ENCODE data around the gene CORO1C.
"Not testable (repeated sequence)": the region's sequence is repeated elsewhere in the genome, so short reads cannot be mapped to it uniquely, and the experiment has no call there.

CORO1C gene

GRCh38 chr12:108671110-108671509 is 60.2 kb downstream of the CORO1C start:
- DNase-seq = no peak

- DNase-seq = no peak
Observed at GRCh38 chr12:108670066-108670631, 61.2 kb downstream of the CORO1C start.

- no peak for DNase-seq
Observed at GRCh38 chr12:108668542-108668941, 62.8 kb downstream of the CORO1C start.

GRCh38 chr12:108668063-108668462 is 63.3 kb downstream of the CORO1C start:
- no peak for DNase-seq

GRCh38 chr12:108667349-108667748 is 64.0 kb downstream of the CORO1C start:
- no peak for DNase-seq

- no peak for DNase-seq
Observed at GRCh38 chr12:108666401-108666881, 64.9 kb downstream of the CORO1C start.

- no peak for DNase-seq
Observed at GRCh38 chr12:108665608-108666202, 65.6 kb downstream of the CORO1C start.

GRCh38 chr12:108664338-108665258 is 66.7 kb downstream of the CORO1C start:
- peak; percentile 91 for DNase-seq

GRCh38 chr12:108663324-108664015 is 67.8 kb downstream of the CORO1C start:
- DNase-seq = no peak

GRCh38 chr12:108658115-108658514 is 73.2 kb downstream of the CORO1C start:
- not testable (repeated sequence) for DNase-seq

- no peak for DNase-seq
Observed at GRCh38 chr12:108657130-108657745, 74.1 kb downstream of the CORO1C start.

- not testable (repeated sequence) for DNase-seq
Observed at GRCh38 chr12:108656247-108656646, 75.1 kb downstream of the CORO1C start.

GRCh38 chr12:108655812-108656175 is 75.5 kb downstream of the CORO1C start:
- not testable (repeated sequence) for DNase-seq

GRCh38 chr12:108654622-108655021 is 76.7 kb downstream of the CORO1C start:
- not testable (repeated sequence) for DNase-seq

- DNase-seq = no peak
Observed at GRCh38 chr12:108653922-108654321, 77.4 kb downstream of the CORO1C start.

- no peak for DNase-seq
Observed at GRCh38 chr12:108653082-108653516, 78.2 kb downstream of the CORO1C start.

GRCh38 chr12:108650083-108650482 is 81.2 kb downstream of the CORO1C start:
- no peak for DNase-seq

- DNase-seq = no peak
Observed at GRCh38 chr12:108649669-108650068, 81.6 kb downstream of the CORO1C start.

- no peak for DNase-seq
Observed at GRCh38 chr12:108649126-108649525, 82.2 kb downstream of the CORO1C start.

GRCh38 chr12:108648371-108648770 is 82.9 kb downstream of the CORO1C start:
- DNase-seq = no peak

- no peak for DNase-seq
Observed at GRCh38 chr12:108647585-108648287, 83.6 kb downstream of the CORO1C start.

Data from activated effector memory CD4-positive, alpha-beta T cell treated with anti-CD3 and anti-CD28 coated beads, Interleukin-2, amount 50 U/mL, for 16 hours (primary cell).